Neural progenitor cell (in vitro differentiated cells): ENCODE data around the gene ACO2. TPM values are rescaled to one million over a fixed set of nuclear protein-coding genes. Genes with fewer than 3 reads are reported as not detected.
A peak's percentile ranks its signal among the peaks of the same experiment; 100 is the strongest.

Experiments used
- DNase-seq: peaks from one replicate; pipeline ENCODE4 v3.0.0-alpha.2; 2016; ENCODE audit warnings: low spot score
- H2AFZ ChIP-seq: fragments of 200-600 bp; sonication (generic); replicated peaks from 2 replicates; pipeline ENCODE4 v1.6.1; 2016; ENCODE audit warnings: antibody characterized with exemption
- H3F3A ChIP-seq: fragments of 200-600 bp; sonication (generic); 2 replicates; pipeline ENCODE4 v1.6.1; 2016; ENCODE audit warnings: antibody characterized with exemption, low read depth
- H3K27ac ChIP-seq: fragments of 200-600 bp; sonication (generic); 2 replicates; pipeline ENCODE4 v1.5.1; 2016; ENCODE audit warnings: mild to moderate bottlenecking
- H3K27me3 ChIP-seq: fragments of 200-600 bp; sonication (generic); 2 replicates; pipeline ENCODE4 v1.6.1; 2016; ENCODE audit warnings: mild to moderate bottlenecking, moderate library complexity
- H3K36me3 ChIP-seq: fragments of 200-600 bp; sonication (generic); 2 replicates; pipeline ENCODE4 v1.5.1; 2016
- H3K4me1 ChIP-seq: fragments of 200-600 bp; sonication (generic); 2 replicates; pipeline ENCODE4 v1.6.1; 2016; ENCODE audit warnings: mixed run types
- H3K4me2 ChIP-seq: fragments of 200-600 bp; sonication (generic); 2 replicates; pipeline ENCODE4 v1.6.1; 2016
- H3K4me3 ChIP-seq: fragments of 200-600 bp; sonication (generic); 2 replicates; pipeline ENCODE4 v1.5.1; 2016
- H3K79me2 ChIP-seq: fragments of 200-600 bp; sonication (generic); 2 replicates; pipeline ENCODE4 v1.6.1; 2016; ENCODE audit warnings: low read depth
- H3K9ac ChIP-seq: fragments of 200-600 bp; sonication (generic); 2 replicates; pipeline ENCODE4 v1.6.1; 2016
- H3K9me3 ChIP-seq: fragments of 200-600 bp; sonication (generic); 2 replicates; pipeline ENCODE4 v1.5.1; 2016; ENCODE audit warnings: low read depth
- H4K20me1 ChIP-seq: fragments of 200-600 bp; sonication (generic); 2 replicates; pipeline ENCODE4 v1.6.1; 2016; ENCODE audit warnings: low read depth
- H3K27ac Mint-ChIP-seq: 3 replicates; pipeline ENCODE4 v1.8.0; 2021; ENCODE audit warnings: mixed read lengths
- H3K27me3 Mint-ChIP-seq: 2 replicates; pipeline ENCODE4 v1.8.0; 2022; ENCODE audit warnings: low read depth, mild to moderate bottlenecking, inconsistent platforms, moderate library complexity, mixed read lengths; ENCODE audit not compliant: insufficient read depth
- H3K36me3 Mint-ChIP-seq: 3 replicates; pipeline ENCODE4 v1.8.0; 2021; ENCODE audit warnings: mixed read lengths
- H3K4me1 Mint-ChIP-seq: 3 replicates; pipeline ENCODE4 v1.8.0; 2021; ENCODE audit warnings: mixed read lengths
- H3K4me3 Mint-ChIP-seq: 3 replicates; pipeline ENCODE4 v1.8.0; 2021; ENCODE audit warnings: mild to moderate bottlenecking, moderate library complexity, mixed read lengths
- H3K9me3 Mint-ChIP-seq: 3 replicates; pipeline ENCODE4 v1.8.0; 2020; ENCODE audit warnings: mixed read lengths
- CTCF ChIP-seq: fragments of 200-600 bp; sonication (generic); IDR thresholded peaks from 2 replicates; pipeline ENCODE4 v1.5.1; 2017; ENCODE audit warnings: antibody characterized with exemption, mild to moderate bottlenecking
- EZH2 ChIP-seq: fragments of 200-600 bp; sonication (generic); IDR thresholded peaks from 2 replicates; pipeline ENCODE4 v1.6.1; 2017; ENCODE audit warnings: antibody characterized with exemption, mild to moderate bottlenecking, moderate library complexity
- EZH2phosphoT487 ChIP-seq: fragments of 200-600 bp; sonication (generic); IDR thresholded peaks from 2 replicates; pipeline ENCODE4 v1.6.1; 2017; ENCODE audit warnings: antibody characterized with exemption
- total RNA-seq: library from RNA; depleted of rRNA; stranded (reverse); fragments of >200 nt; gene quantifications from 2 replicates; pipeline ENCODE4 v1.2.3, GENCODE V29; 2015; ENCODE audit warnings: low replicate concordance

The ACO2 gene
- total RNA-seq, 1 donor from 2014 or later, result 36.6 TPM

DNA sequence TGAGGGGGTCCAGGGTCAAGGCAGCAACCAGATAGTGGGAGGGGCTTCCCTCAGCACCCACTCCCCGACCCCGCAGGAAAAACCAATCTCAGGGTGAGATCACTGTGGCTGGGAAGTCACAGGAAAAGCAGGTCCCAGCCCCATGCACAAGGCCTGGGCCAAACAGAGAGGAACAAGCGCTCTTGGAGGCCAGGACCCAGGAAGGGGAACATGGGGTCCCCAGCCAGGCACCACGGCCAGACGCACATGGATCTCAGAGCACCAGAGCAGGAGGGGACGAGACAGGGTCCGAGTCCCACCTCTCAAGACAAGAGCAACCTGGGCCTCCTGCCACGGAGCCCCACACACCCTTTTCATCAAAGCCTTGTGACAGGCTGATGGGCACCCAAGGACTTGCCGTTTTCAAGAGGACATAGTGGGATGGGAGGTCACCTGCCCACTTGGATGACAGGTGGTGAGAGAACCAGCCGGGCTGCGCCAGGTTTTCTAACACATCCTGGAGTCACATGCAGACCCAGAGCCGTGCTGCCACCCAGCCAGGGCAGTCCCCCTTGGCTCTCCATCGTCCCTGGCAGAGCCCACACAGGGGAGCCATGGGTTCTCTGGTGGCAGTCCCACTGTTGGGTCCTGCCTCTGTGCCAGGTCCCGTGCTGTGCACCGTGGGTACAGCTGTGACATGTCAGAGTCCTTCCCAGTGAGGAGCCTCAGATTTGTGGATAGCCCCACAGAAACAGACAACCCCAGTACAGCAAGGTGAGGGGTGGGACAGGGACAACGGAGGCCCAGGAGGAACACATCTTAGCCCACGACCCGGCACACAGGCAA is 62.2 kb downstream of the ACO2 start:
- Mint-ChIP-seq H3K9me3 (no peaks in the 10 kb centered on the region), H3K36me3 (peaks cover 21% of the 10 kb centered on the region), H3K27ac (peak overlapping the region; percentile 33), H3K27me3 (peaks cover 2% of the 10 kb centered on the region), H3K4me3 (no peak overlapping the region), H3K4me1 (no peaks in the 10 kb centered on the region)
- no peak for DNase-seq
- no peak for TF ChIP-seq EZH2phosphoT487
- TF ChIP-seq CTCF, result no peak
- TF ChIP-seq EZH2, result no peak
- Histone ChIP-seq H3K9me3 (no peaks in the 10 kb centered on the region), H3K27ac (no peak overlapping the region), H3F3A (peaks cover 17% of the 10 kb centered on the region), H3K36me3 (no peaks in the 10 kb centered on the region), H4K20me1 (peaks cover 21% of the 10 kb centered on the region), H3K79me2 (peaks cover 9% of the 10 kb centered on the region), H3K27me3 (no peaks in the 10 kb centered on the region), H3K4me3 (no peak overlapping the region), H3K9ac (no peak overlapping the region), H3K4me2 (no peak overlapping the region), H2AFZ (no peak overlapping the region), H3K4me1 (no peaks in the 10 kb centered on the region)

GRCh38 chr22:41531715-41532477 is 63.0 kb downstream of the ACO2 start:
- Mint-ChIP-seq H3K27ac (no peak overlapping the region), H3K9me3 (no peaks in the 10 kb centered on the region), H3K4me1 (no peaks in the 10 kb centered on the region), H3K36me3 (peaks cover 17% of the 10 kb centered on the region), H3K27me3 (peaks cover 2% of the 10 kb centered on the region), H3K4me3 (no peak overlapping the region)
- TF ChIP-seq EZH2 (no peak), EZH2phosphoT487 (no peak), CTCF (no peak)
- Histone ChIP-seq H3K27me3 (no peaks in the 10 kb centered on the region), H3F3A (peaks cover 9% of the 10 kb centered on the region), H2AFZ (no peak overlapping the region), H3K9ac (no peak overlapping the region), H3K4me1 (no peaks in the 10 kb centered on the region), H3K27ac (no peak overlapping the region), H3K9me3 (no peaks in the 10 kb centered on the region), H3K79me2 (peaks cover 9% of the 10 kb centered on the region), H3K4me2 (no peak overlapping the region), H3K4me3 (no peak overlapping the region), H4K20me1 (peaks cover 17% of the 10 kb centered on the region), H3K36me3 (no peaks in the 10 kb centered on the region)
- no peak for DNase-seq

DNA sequence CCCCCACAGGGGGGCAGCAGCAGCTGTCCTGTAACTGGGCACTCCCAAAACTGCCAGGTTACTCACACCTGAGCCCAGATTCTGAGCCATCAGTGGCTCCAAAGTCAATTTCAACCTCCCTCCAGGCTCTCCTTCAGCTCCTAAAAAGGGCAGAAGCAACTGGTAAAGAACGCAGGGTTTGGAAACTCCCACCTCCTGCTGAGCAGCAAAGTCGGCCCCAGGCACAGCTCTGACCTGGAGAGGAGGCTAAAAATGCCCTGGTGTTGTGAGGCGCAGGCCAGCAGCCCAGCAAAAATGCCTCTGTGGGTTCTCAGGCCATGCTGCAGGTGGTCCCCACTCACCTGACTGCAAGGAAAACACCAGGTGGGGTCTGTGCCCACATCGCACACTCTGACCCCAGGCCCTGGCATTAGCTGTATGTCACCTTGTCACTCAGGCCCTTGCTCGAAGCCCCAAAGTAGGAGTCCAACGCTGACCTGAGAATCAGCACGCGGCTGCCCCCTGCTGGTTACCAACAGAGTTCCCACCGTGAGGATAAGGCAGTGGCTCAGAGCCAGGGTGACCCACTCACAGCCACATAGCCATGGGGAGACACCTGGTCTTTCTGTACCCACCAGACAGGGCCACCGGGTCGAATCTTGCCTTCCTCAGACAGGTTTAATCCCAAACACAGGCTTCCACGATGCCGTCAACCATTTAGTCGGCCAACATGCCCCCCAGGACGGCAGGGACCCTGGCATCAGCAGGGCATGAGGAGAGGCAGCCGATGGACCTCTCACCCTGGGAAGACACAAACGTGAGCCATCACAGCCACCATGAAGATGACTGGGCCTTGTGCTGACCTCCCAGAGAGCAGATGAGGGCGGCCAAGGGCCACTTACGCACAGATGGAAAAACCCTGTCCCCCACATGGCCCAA is 64.2 kb downstream of the ACO2 start:
- Histone ChIP-seq H3K79me2 (peaks cover 9% of the 10 kb centered on the region), H3K4me1 (no peaks in the 10 kb centered on the region), H3K36me3 (no peaks in the 10 kb centered on the region), H4K20me1 (peaks cover 17% of the 10 kb centered on the region), H3F3A (peaks cover 7% of the 10 kb centered on the region), H2AFZ (no peak overlapping the region), H3K27ac (no peak overlapping the region), H3K9me3 (no peaks in the 10 kb centered on the region), H3K4me2 (no peak overlapping the region), H3K4me3 (no peak overlapping the region), H3K27me3 (no peaks in the 10 kb centered on the region), H3K9ac (no peak overlapping the region)
- no peak overlapping the region for H3K27ac Mint-ChIP-seq
- H3K9me3 Mint-ChIP-seq, result no peaks in the 10 kb centered on the region
- TF ChIP-seq CTCF (peak; percentile 76), EZH2 (no peak)
- peaks cover 17% of the 10 kb centered on the region for H3K36me3 Mint-ChIP-seq
- H3K4me3 Mint-ChIP-seq, result no peak overlapping the region
- peak; percentile 86 for DNase-seq
- no peaks in the 10 kb centered on the region for H3K4me1 Mint-ChIP-seq
- H3K27me3 Mint-ChIP-seq, result peaks cover 2% of the 10 kb centered on the region
